Raji (cell line): ENCODE data around the gene ATRNL1.

Source experiments
- POLR2A ChIP-seq: IDR thresholded peaks from 2 replicates; pipeline ENCODE4 v1.6.1; 2011; ENCODE audit warnings: low read depth, low read length, control low read depth; ENCODE audit not compliant: insufficient read depth

ATRNL1 gene

DNA sequence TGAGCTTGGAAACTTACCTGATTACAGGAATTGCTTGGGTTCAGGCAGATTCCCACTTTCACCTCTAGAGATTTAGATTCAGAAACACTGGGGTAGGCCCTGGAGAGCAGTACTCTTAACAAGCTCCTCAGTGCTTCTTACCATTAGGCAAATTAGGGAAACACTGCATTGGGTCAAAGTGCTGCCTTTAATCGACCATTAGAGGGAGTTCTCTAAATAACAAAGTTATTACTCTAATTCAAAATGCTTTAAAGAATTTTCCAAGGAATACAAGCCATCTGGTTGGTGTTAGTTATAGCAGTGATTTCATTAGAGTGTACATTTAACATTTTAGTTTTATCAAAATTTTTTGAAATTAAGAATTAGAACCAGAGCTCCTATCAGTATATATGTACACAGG, 855.3 kb downstream of the ATRNL1 start:
- no peak for TF ChIP-seq POLR2A

DNA sequence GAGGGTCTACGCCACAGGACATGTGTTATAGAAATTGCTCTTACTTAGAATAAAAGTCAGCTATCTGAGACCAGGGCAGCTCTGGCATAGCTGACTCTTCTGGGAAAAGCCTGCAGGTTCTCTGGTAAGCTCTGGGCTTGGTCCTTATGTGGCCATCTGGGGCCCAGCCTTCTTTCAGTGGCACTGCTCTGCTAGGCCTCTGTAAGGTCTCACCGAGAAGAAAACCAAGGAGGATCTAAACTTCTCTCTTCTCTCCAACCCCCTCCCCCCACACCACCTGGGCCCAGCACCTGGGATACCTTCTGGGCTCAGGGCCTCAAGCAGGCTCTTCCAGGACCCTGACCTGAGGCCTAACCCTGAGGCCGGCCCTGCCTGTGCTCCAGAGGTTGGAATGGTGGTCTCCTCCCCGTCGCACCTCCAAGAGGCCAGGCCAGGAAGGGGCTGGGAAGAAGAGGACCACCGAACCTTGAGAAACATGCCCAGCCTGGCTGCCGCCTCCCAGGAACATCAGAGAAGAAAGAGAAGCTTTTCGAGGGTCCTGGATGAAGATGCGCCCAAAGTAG, 856.2 kb downstream of the ATRNL1 start:
- TF ChIP-seq POLR2A: no peak

DNA sequence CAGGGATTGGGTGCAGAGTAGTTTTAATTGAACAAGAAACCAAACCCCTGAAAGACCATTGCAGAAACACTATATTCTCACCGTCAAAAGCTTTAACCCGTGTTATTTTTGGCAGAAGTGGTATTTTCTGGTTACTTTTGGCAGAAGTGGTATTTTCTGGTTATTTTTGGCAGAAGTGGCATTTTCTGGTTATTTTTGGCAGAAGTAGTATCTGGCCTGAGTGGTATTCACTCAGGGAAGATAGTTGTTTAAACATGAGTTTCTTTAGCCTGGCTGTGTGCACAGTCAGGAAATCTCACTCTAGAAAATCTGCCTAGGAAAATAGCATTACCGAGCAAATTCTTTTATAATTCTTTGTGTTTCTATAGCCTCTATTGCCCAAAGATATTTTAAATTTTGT, 857.2 kb downstream of the ATRNL1 start:
- no peak for TF ChIP-seq POLR2A

DNA sequence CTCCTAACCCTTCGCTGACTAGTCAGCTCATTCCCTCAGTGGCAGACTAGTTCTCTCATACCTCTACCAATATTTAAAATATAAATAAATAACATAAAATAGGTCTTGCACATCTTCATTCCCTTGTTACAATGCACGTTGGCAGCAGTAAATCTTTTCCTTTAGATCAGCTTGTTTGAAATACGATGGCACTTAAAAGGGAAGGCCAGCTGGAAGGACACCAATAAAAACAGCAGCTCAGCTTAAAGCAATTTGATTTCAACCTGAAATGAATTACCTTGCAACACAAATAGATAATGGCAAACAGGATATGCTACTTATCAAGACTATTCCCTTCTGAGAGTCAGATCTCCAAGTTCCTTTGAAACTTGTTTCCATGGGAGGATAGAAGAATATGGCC, 858.1 kb downstream of the ATRNL1 start:
- no peak for TF ChIP-seq POLR2A

DNA sequence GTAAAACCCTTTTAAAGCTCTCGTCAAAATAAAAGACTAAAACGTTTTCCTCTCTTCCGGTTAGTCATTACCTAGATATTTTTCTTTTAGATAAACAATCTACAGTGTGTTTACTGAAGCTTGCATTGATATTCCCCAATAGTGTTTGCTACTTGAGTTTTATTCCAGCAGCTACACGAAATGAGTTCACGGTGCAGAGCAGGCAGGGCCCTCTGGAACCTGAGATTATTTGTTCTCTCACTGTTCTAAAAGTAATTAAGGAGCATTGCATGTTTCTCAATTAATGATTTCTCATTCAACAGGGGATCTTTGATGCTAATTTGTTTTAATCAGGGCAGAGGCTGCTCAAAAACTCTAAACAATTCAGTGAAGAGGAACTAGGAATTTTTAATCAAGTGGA, 860.1 kb downstream of the ATRNL1 start:
- TF ChIP-seq POLR2A: no peak

DNA sequence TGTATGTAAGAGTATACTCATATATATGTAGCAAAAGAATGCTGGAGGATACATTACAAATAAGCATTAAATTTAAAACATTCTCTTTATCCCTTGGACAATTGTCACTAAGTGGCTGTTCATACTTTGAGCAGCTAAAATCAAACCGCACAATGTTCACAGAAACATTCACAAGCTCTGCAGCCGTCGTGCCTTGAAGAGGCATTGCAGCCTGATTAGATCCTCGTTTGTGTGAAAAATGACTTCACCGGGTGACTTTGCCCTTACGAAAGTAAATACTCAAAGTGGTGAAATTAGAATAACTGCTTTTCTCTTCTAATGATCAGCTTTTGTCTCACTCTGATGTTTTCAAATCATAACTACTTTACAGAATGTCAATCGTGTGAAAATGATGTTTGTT, 860.8 kb downstream of the ATRNL1 start:
- TF ChIP-seq POLR2A: no peak

DNA sequence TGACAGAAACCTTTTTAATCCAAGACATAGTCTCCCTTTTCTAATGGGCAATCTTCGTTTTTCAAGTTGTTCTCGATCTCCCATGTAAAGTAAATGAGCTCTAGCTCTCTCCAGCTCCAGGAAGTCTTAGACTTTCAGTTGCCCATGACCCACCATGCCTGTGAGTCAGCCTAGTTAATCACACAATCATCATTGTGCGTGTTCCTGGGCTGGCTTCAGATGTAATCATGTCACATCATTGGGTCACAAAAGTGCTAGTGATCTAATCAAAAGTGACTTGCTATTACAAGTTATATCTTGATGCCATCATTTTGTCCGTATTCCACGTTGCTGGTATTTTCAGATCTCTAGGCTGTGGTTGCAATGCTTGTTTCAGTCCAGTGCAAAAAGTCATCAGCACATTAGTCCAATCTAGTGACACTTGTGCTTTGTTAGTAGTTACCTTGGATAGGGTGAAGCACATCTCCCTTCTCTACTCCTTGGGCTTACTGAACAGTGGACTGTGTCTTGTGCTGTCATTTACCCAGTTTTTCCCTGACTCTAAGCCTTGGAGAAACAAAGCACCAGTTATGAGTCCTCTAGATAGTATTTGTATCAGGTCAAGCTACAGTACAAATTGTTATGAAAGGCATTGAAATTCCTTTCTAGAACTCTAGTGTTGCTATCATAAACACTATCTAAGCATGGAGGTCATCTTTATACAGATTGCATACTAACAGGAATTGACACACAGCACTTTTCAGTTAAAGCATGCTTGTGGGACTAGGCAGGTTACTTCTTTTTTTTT, 863.3 kb downstream of the ATRNL1 start:
- TF ChIP-seq POLR2A: no peak

DNA sequence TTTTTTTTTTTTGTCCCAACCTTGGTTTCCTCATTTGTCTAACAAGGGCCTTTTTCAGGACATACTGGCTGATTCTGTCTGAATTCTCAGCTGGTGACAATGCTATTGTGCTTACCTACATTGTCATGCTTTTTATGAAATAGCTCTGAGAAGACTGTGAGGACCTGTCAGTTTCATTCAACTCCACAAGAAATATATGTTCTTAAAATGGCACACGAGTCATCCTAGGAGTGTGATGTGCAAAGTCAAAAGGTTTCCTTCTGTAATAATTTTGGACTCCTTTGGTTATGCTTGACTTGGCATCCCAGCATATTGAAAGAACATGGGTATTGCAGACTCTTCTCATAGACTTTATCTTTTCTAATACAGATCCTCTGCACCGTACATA, 863.8 kb downstream of the ATRNL1 start:
- TF ChIP-seq POLR2A: no peak

DNA sequence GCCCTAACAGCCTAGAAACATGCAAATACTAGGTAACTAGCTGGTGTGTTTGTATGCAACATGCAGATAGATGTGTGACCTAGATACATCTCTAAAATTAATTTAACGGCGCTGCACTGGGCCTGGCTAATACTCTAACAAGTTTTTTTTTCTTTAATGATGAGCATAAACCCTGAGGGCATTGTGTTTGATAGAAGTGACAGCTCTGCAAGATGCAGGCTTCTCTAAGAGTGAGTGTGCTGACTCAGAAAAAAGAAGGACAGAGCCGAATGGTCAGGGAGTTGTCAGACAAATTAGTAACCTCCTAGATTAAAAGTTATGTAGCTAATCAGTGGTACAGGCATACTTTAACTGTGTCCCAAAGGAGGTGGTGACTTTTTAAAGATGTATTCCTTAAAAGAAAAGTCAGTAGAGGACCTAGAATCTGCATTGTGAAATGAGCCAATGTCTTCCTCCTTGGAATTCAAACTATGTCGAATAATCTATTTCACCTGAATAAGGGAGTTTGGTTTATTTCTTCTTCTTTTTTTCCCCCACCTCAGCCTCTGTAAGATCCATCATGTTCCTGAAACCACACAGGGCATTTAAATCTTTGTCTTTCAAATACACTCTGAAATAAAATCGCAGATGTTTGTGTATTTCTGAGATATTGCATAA, 864.7 kb downstream of the ATRNL1 start:
- no peak for TF ChIP-seq POLR2A

DNA sequence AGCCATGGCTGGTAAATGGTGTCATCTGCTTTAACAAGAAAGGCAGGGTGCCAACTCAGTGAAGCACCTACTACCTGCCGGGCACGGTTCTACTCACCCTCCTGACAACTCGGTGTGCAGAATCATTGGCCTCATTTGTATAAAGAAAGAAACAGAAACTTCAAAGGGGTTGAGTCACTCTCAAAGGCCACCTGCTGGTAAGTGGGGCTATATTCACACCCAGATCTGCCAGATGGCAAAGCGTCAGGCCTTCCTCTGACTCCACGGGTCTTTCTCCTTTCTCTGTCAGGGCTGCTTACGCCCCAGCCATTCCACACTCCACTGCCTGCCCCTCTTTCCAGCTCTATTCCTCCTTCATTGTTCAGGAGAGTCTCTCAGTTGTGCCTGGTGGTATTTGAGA, 870.7 kb downstream of the ATRNL1 start:
- no peak for TF ChIP-seq POLR2A

DNA sequence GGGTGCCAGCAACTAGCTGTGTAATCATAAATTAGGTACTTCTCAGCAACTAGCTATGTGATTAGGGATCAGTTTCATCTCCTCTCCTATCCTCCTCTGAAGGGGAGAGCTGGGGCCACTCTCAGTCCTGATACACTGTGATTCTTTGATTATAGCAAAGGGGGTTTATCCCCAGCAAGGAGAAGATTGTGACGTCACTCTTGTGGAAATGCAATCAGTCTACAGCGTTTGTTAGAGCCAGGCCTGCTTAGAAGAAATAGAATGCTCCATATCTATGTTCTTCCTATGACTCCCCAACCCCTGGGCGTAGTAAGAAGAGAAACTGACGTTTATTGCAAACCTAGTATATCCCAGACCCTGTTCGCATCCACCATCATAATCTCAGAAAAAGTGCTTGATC, 871.7 kb downstream of the ATRNL1 start:
- no peak for TF ChIP-seq POLR2A

DNA sequence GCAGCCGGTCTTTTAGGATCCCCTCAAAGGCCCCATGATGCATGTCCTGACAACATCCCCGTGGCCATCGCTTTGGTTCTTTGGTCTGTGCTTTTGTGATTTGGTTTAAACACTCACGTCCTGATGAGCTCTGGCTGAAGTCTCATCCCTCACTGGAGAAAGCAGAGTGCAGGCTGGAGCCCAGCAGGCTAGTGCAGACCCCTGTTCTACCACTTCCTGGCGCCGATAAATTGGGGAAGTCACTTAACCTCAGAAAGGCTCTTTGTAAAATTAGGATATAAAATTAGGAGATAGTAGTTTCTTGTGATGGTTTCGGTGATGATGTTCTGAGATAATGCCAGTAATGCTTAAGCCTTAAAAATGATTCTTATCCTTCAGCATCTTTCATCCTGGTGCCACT, 872.2 kb downstream of the ATRNL1 start:
- TF ChIP-seq POLR2A: no peak

DNA sequence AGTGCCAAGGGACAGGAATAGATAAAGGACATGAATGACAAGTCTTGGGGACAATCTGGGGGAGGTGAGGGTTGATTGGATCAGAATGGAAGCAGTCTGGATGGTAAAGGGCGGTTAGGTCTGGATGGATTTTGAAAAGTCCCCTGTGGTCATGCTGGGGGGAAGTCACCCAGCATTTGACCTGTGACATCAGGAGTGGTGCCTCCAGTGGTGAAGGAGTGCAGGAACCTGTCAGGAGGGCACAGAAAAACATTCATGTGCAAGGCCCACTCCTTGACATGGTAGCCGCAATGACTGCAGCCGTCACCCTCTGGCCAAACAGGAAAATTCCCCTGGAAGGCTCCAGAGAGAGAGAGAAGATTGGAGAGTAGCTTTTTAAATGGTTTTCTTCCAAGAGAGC, 875.1 kb downstream of the ATRNL1 start:
- TF ChIP-seq POLR2A: no peak

DNA sequence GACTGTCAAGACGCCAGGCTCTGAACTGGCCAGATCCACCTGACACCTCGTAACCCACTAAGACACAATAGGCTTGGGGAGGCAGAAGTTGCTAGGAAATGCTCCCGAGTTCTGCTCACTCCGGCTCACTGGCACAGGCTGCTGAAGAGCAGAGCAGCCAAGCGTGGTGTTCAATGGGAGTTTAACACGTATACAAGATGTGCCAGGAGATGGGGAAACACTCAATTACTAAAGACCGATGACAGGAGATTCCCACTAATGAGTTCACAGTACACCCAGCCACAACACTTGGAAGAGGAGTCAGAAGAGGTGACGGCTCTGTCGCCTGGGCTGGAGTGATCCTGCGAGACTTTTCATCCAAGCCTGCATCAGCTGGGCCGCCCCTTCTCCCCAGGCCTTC, 876.4 kb downstream of the ATRNL1 start:
- TF ChIP-seq POLR2A: no peak

DNA sequence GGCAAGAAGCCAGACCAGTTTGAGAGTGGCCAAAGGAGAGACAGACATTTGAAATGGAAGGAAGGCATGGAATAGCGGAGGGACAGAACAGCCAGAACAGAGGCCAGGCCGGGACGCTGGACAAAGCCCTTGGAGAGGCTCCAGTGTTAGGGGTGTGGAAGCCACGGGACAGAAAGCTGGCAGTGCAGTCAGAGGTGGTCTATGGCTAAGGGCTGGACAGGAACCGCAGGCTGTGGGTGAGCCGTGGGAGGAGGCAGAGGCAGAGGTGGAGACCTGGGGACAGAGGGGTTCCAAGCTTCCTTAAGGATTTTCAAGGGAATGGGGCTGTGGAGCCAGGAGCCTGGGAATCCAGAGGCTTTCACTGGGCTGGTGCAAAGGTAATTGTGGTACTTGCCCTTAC, 878.8 kb downstream of the ATRNL1 start:
- no peak for TF ChIP-seq POLR2A

DNA sequence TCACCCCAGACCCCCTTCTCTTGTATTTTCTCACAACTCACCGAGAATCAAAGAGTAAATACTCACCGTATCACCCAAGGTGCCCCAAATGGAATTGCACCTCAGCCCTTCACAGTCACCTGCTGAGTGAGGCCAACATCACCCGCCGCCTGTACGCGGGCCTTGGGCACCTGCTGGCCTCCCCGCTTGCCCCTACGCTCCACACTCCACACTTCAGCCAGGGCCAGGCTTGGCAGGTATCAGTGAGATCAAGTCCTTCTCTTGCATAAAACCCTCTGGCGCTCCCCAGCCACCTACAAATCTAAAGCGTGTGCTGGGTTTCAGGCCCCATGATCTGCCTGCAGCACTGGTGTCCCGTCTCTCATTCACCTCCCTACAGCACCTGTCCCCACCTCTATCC, 879.3 kb downstream of the ATRNL1 start:
- TF ChIP-seq POLR2A: no peak
